ENCODE measurements around the gene TMEM132C. TPM values are rescaled to one million over a fixed set of nuclear protein-coding genes. Genes with fewer than 3 reads are reported as not detected.

TMEM132C gene
- polyA plus RNA-seq, 4 donors = 1.9 to 3.7 (median 3.3) TPM

- DNase-seq (ENCODE audit: low read depth in 4 of 4, low spot score in 3 of 4) = no peak
These were observed 20.0 kb downstream of the TMEM132C start for GRCh38 chr12:128286970-128287369.

- no peak for DNase-seq (ENCODE audit: low read depth in 4 of 4, low spot score in 3 of 4)
These were observed 21.4 kb downstream of the TMEM132C start for GRCh38 chr12:128288357-128288756.

- DNase-seq (ENCODE audit: low read depth in 4 of 4, low spot score in 3 of 4) = no peak
These were observed 21.9 kb downstream of the TMEM132C start for GRCh38 chr12:128288896-128289295.

GRCh38 chr12:128290938-128291337 lies 24.0 kb downstream of the TMEM132C start:
- no peak for DNase-seq (ENCODE audit: low read depth in 4 of 4, low spot score in 3 of 4)

- DNase-seq (ENCODE audit: low read depth in 4 of 4, low spot score in 3 of 4) = no peak
These were observed 31.2 kb downstream of the TMEM132C start for GRCh38 chr12:128298091-128298748.

- no peak for DNase-seq (ENCODE audit: low read depth in 4 of 4, low spot score in 3 of 4)
These were observed 38.4 kb downstream of the TMEM132C start for GRCh38 chr12:128305336-128305892.

- DNase-seq (ENCODE audit: low read depth in 4 of 4, low spot score in 3 of 4) = no peak
These were observed 40.8 kb downstream of the TMEM132C start for GRCh38 chr12:128307791-128308190.

- no peak for DNase-seq (ENCODE audit: low read depth in 4 of 4, low spot score in 3 of 4)
These were observed 45.7 kb downstream of the TMEM132C start for GRCh38 chr12:128312661-128313060.

GRCh38 chr12:128313931-128314330 lies 47.0 kb downstream of the TMEM132C start:
- no peak for DNase-seq (ENCODE audit: low read depth in 4 of 4, low spot score in 3 of 4)

GRCh38 chr12:128314611-128315010 lies 47.6 kb downstream of the TMEM132C start:
- DNase-seq (ENCODE audit: low read depth in 4 of 4, low spot score in 3 of 4) = no peak

GRCh38 chr12:128316078-128316477 lies 49.1 kb downstream of the TMEM132C start:
- no peak for DNase-seq (ENCODE audit: low read depth in 4 of 4, low spot score in 3 of 4)

- DNase-seq (ENCODE audit: low read depth in 4 of 4, low spot score in 3 of 4) = no peak
These were observed 50.1 kb downstream of the TMEM132C start for GRCh38 chr12:128316973-128317526.

GRCh38 chr12:128318341-128318740 lies 51.4 kb downstream of the TMEM132C start:
- no peak for DNase-seq (ENCODE audit: low read depth in 4 of 4, low spot score in 3 of 4)

GRCh38 chr12:128318946-128319345 lies 52.0 kb downstream of the TMEM132C start:
- no peak for DNase-seq (ENCODE audit: low read depth in 4 of 4, low spot score in 3 of 4)

GRCh38 chr12:128322341-128322740 lies 55.4 kb downstream of the TMEM132C start:
- DNase-seq (ENCODE audit: low read depth in 4 of 4, low spot score in 3 of 4) = no peak

- no peak for DNase-seq (ENCODE audit: low read depth in 4 of 4, low spot score in 3 of 4)
These were observed 56.4 kb downstream of the TMEM132C start for GRCh38 chr12:128323145-128323920.

- no peak for DNase-seq (ENCODE audit: low read depth in 4 of 4, low spot score in 3 of 4)
These were observed 58.7 kb downstream of the TMEM132C start for GRCh38 chr12:128325646-128326045.

- DNase-seq (ENCODE audit: low read depth in 4 of 4, low spot score in 3 of 4) = no peak
These were observed 59.4 kb downstream of the TMEM132C start for GRCh38 chr12:128326406-128326805.

- DNase-seq (ENCODE audit: low read depth in 4 of 4, low spot score in 3 of 4) = no peak
These were observed 62.0 kb downstream of the TMEM132C start for GRCh38 chr12:128328961-128329360.

GRCh38 chr12:128336204-128337070 lies 69.5 kb downstream of the TMEM132C start:
- no peak for DNase-seq (ENCODE audit: low read depth in 4 of 4, low spot score in 3 of 4)

- no peak for DNase-seq (ENCODE audit: low read depth in 4 of 4, low spot score in 3 of 4)
These were observed 70.0 kb downstream of the TMEM132C start for GRCh38 chr12:128337071-128337345.
